Measurements from ENCODE around the gene CBLN4.

- TF ChIP-seq CTCF (conservative IDR thresholded peaks at IDR 0.05; ENCODE audit: low read depth, low read length) (no peak), EZH2 (IDR thresholded peaks at IDR 0.05; ENCODE audit: low read length, unreplicated experiment) (no peak), EZH2phosphoT487 (IDR thresholded peaks at IDR 0.05; ENCODE audit: borderline replicate concordance, low read length) (no peak)
These were observed 52.1 kb downstream of the CBLN4 start for GRCh38 chr20:55953201-55953600.

All from PC-3 (cell line).